ENCODE data around the gene AMPH.
A peak's percentile ranks its signal among the peaks of the same experiment; 100 is the strongest.
"Not testable (repeated sequence)": the region's sequence is repeated elsewhere in the genome, so short reads cannot be mapped to it uniquely, and the experiment has no call there.

Gene AMPH

GRCh38 chr7:38628630-38629385, 2.4 kb downstream of the AMPH start:
- DNase-seq = peak in 1 of 3 donors; percentile 17

- DNase-seq = no peak
Observed at GRCh38 chr7:38625866-38626265, 5.3 kb downstream of the AMPH start.

- peak in 1 of 3 donors; percentile 1 for DNase-seq
Observed at GRCh38 chr7:38615665-38616064, 15.5 kb downstream of the AMPH start.

- no peak for DNase-seq
Observed at GRCh38 chr7:38607466-38607865, 23.7 kb downstream of the AMPH start.

- DNase-seq = no peak
Observed at GRCh38 chr7:38600741-38601140, 30.4 kb downstream of the AMPH start.

GRCh38 chr7:38594949-38595348, 36.2 kb downstream of the AMPH start:
- DNase-seq = no peak

GRCh38 chr7:38592737-38593288, 38.4 kb downstream of the AMPH start:
- no peak for DNase-seq

GRCh38 chr7:38585572-38586354, 45.4 kb downstream of the AMPH start:
- no peak for DNase-seq

- no peak for DNase-seq
Observed at GRCh38 chr7:38584443-38585210, 46.5 kb downstream of the AMPH start.

- no peak for DNase-seq
Observed at GRCh38 chr7:38580485-38580884, 50.7 kb downstream of the AMPH start.

- DNase-seq = no peak
Observed at GRCh38 chr7:38574086-38574485, 57.1 kb downstream of the AMPH start.

- DNase-seq = not testable (repeated sequence)
Observed at GRCh38 chr7:38571620-38572019, 59.6 kb downstream of the AMPH start.

GRCh38 chr7:38568497-38568896, 62.7 kb downstream of the AMPH start:
- DNase-seq = no peak

- DNase-seq = no peak
Observed at GRCh38 chr7:38565289-38565688, 65.9 kb downstream of the AMPH start.

- no peak for DNase-seq
Observed at GRCh38 chr7:38563741-38564140, 67.4 kb downstream of the AMPH start.

- no peak for DNase-seq
Observed at GRCh38 chr7:38561166-38561565, 70.0 kb downstream of the AMPH start.

- DNase-seq = no peak
Observed at GRCh38 chr7:38558761-38559345, 72.3 kb downstream of the AMPH start.

GRCh38 chr7:38554586-38554985, 76.6 kb downstream of the AMPH start:
- no peak for DNase-seq

GRCh38 chr7:38550836-38551235, 80.3 kb downstream of the AMPH start:
- DNase-seq = no peak

GRCh38 chr7:38548605-38549004, 82.6 kb downstream of the AMPH start:
- DNase-seq = no peak

GRCh38 chr7:38546763-38547162, 84.4 kb downstream of the AMPH start:
- DNase-seq = no peak

GRCh38 chr7:38545977-38546376, 85.2 kb downstream of the AMPH start:
- DNase-seq = no peak

GRCh38 chr7:38542156-38542555, 89.0 kb downstream of the AMPH start:
- no peak for DNase-seq

Data from suppressor macrophage treated with lipopolysaccharide for 1 hour (primary cell).